ENCODE results near the gene PUS1. TPM values are rescaled to one million over a fixed set of nuclear protein-coding genes. Genes with fewer than 3 reads are reported as not detected.

The PUS1 gene
- total and polyA plus RNA-seq, 7 experiments from 2014 or later = 15.0 to 54.9 (median 37.1) TPM

GRCh38 chr12:131963381-131963780 is 34.3 kb downstream of the PUS1 start:
- Mint-ChIP-seq H3K36me3 (peaks cover 0 to 28% (median 13%) of the 10 kb centered on the region in 5 donors), H3K9me3 (no peaks in the 10 kb centered on the region), H3K4me1 (peaks cover 43 to 72% (median 61%) of the 10 kb centered on the region in 7 donors), H3K27me3 (no peaks in the 10 kb centered on the region), H3K27ac (peak overlapping the region; percentile 35 to 88 (median 76)), H3K4me3 (peak overlapping the region in 7 of 10 donors; percentile 12 to 46 (median 37))
- no peak overlapping the region for H3K4me3 ChIP-seq (ENCODE audit: low read length)
- CTCF ChIA-PET = no interaction called here
- no peaks in the 10 kb centered on the region for H3K9me3 ChIP-seq (ENCODE audit: control insufficient read depth in 2 of 3, low read length in 3 of 3)
- POLR2A ChIA-PET = interaction anchor here (0.7 to 1.4 kb wide), 3 partner anchors 12 to 36 kb away, joined by 3 to 5 read pairs (median 3); no protein-coding TSS in a partner anchor
- ATAC-seq = peak; percentile 29
- H3K4me1 ChIP-seq (ENCODE audit: control insufficient read depth in 2 of 2, insufficient read depth in 2 of 2, low read length in 2 of 2) = peaks cover 17 to 22% of the 10 kb centered on the region in 2 donors
- peaks cover 0 to 12% (median 7%) of the 10 kb centered on the region in 3 experiments for H3K36me3 ChIP-seq (ENCODE audit: control insufficient read depth in 2 of 3, insufficient read depth in 3 of 3, low read length in 3 of 3)
- peak overlapping the region; percentile 57 for H3K27ac ChIP-seq (ENCODE audit: low read depth, low read length)
- peak in 7 of 9 donors; percentile 33 to 65 (median 56) for DNase-seq
- intact Hi-C loops (cut with micrococcal nuclease) = loop anchor here in 1 of 2 donors (1.0 to 5.0 kb wide), 2 partner anchors 14 to 36 kb away; partner anchors contain the start of genes EP400 and PUS1
- no peaks in the 10 kb centered on the region for H3K27me3 ChIP-seq (ENCODE audit: control insufficient read depth in 2 of 2, insufficient read depth in 2 of 2, low read length in 2 of 2)

DNA sequence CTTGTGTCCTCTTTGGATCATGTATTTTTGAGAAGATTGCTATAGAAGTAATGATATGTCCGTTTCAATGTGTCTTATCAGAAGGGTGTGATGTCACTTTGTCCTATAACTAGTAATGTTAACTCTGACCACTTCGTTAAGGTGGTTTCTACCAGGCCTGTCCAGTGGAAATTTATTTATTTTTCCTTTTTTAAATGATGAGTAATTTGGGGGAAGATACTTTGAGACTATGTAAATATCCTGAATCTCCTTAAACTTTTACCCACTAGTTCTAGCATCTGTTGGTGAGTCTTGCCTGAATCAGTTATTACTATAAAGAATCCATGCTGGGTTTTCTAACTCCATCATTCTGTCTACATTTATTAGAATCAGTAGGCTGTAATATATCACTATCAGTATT is 36.0 kb downstream of the PUS1 start:
- Histone ChIP-seq H3K27ac (ENCODE audit: low read depth, low read length) (peak overlapping the region; percentile 25), H3K36me3 (ENCODE audit: control insufficient read depth in 2 of 3, insufficient read depth in 3 of 3, low read length in 3 of 3) (peaks cover 0 to 12% (median 7%) of the 10 kb centered on the region in 3 experiments), H3K4me3 (ENCODE audit: low read length) (no peak overlapping the region), H3K9me3 (ENCODE audit: control insufficient read depth in 2 of 3, low read length in 3 of 3) (no peaks in the 10 kb centered on the region), H3K4me1 (ENCODE audit: control insufficient read depth in 2 of 2, insufficient read depth in 2 of 2, low read length in 2 of 2) (peaks cover 17 to 19% of the 10 kb centered on the region in 2 donors), H3K27me3 (ENCODE audit: control insufficient read depth in 2 of 2, insufficient read depth in 2 of 2, low read length in 2 of 2) (no peaks in the 10 kb centered on the region)
- Mint-ChIP-seq H3K4me3 (no peak overlapping the region), H3K27me3 (no peaks in the 10 kb centered on the region), H3K4me1 (peaks cover 34 to 70% (median 62%) of the 10 kb centered on the region in 7 donors), H3K9me3 (no peaks in the 10 kb centered on the region), H3K27ac (peak overlapping the region in 6 of 9 donors; percentile 24 to 88 (median 60)), H3K36me3 (peaks cover 0 to 38% (median 15%) of the 10 kb centered on the region in 5 donors)
- no peak for DNase-seq
- ATAC-seq = no peak
- POLR2A ChIA-PET = no interaction called here
- intact Hi-C loops (cut with micrococcal nuclease) = no loop called here
- CTCF ChIA-PET = interaction anchor here (0.7 kb wide), 1 partner anchor 556 kb away, joined by 3 read pairs; no protein-coding TSS in a partner anchor

DNA sequence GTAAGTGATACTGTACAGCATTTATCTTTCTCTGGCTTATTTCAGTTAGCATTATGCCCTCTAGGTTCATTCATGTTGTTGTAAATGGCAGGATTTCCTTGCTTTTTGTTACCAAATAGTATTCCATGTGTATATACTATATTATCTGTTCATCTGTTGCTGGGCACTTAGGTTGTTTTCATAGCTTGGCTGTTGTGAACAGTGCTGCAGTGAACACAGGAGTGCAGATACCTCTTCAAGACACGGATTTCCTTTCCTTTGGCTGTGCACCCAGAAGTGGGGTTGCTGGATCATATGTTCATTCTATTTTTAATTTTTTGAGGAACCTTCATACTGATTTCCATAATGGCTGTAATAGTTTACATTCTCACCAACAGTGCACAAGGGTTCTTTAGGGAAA is 42.1 kb downstream of the PUS1 start:
- CTCF ChIA-PET = no interaction called here
- no peak for DNase-seq
- H3K4me3 Mint-ChIP-seq = peak overlapping the region in 1 of 10 donors; percentile 32
- intact Hi-C loops (cut with micrococcal nuclease) = no loop called here
- no peaks in the 10 kb centered on the region for H3K27me3 Mint-ChIP-seq
- no peaks in the 10 kb centered on the region for H3K4me1 ChIP-seq (ENCODE audit: control insufficient read depth in 2 of 2, insufficient read depth in 2 of 2, low read length in 2 of 2)
- no peak overlapping the region for H3K27ac ChIP-seq (ENCODE audit: low read depth, low read length)
- no peaks in the 10 kb centered on the region for H3K9me3 Mint-ChIP-seq
- no peak for ATAC-seq
- no peaks in the 10 kb centered on the region for H3K9me3 ChIP-seq (ENCODE audit: control insufficient read depth in 2 of 3, low read length in 3 of 3)
- POLR2A ChIA-PET = no interaction called here
- no peaks in the 10 kb centered on the region for H3K27me3 ChIP-seq (ENCODE audit: control insufficient read depth in 2 of 2, insufficient read depth in 2 of 2, low read length in 2 of 2)
- peaks cover 0 to 27% (median 13%) of the 10 kb centered on the region in 5 donors for H3K36me3 Mint-ChIP-seq
- H3K4me1 Mint-ChIP-seq = peaks cover 13 to 62% (median 49%) of the 10 kb centered on the region in 7 donors
- peak overlapping the region in 3 of 9 donors; percentile 9 to 32 (median 21) for H3K27ac Mint-ChIP-seq
- H3K36me3 ChIP-seq (ENCODE audit: control insufficient read depth in 2 of 3, insufficient read depth in 3 of 3, low read length in 3 of 3) = no peaks in the 10 kb centered on the region
- H3K4me3 ChIP-seq (ENCODE audit: low read length) = no peak overlapping the region

- no peaks in the 10 kb centered on the region for H3K9me3 Mint-ChIP-seq
- ATAC-seq = no peak
Measured at GRCh38 chr12:131975228-131975627, 46.2 kb downstream of the PUS1 start.

DNA sequence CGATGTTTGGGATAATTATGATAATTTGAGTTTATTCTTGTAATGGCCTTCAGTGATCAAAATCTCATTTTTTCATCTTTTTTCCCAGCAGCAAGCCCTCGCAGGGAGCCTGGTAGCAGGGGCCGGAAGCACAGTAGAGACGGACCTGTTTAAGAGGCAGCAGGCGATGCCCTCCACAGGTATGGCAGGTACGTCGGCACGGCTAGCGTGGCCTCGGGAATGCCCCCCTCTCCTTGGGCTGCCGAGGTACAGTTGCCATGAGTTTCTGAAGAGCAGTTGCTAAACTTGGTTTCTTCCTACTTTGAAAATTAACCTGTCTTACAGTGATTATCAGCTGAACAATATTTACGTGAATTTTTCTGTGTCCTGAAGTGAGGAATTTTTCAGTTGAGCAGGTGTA is 50.5 kb downstream of the PUS1 start:
- Mint-ChIP-seq H3K4me3 (no peak overlapping the region), H3K4me1 (peaks cover 0 to 27% (median 23%) of the 10 kb centered on the region in 7 donors), H3K27me3 (no peaks in the 10 kb centered on the region), H3K36me3 (peaks cover 0 to 41% (median 8%) of the 10 kb centered on the region in 5 donors), H3K27ac (peak overlapping the region in 1 of 9 donors; percentile 40), H3K9me3 (no peaks in the 10 kb centered on the region)
- intact Hi-C loops (cut with micrococcal nuclease) = no loop called here
- Histone ChIP-seq H3K4me1 (ENCODE audit: control insufficient read depth in 2 of 2, insufficient read depth in 2 of 2, low read length in 2 of 2) (no peaks in the 10 kb centered on the region), H3K36me3 (ENCODE audit: control insufficient read depth in 2 of 3, insufficient read depth in 3 of 3, low read length in 3 of 3) (peaks cover 8 to 49% (median 13%) of the 10 kb centered on the region in 3 experiments), H3K27me3 (ENCODE audit: control insufficient read depth in 2 of 2, insufficient read depth in 2 of 2, low read length in 2 of 2) (no peaks in the 10 kb centered on the region), H3K4me3 (ENCODE audit: low read length) (no peak overlapping the region), H3K27ac (ENCODE audit: low read depth, low read length) (no peak overlapping the region), H3K9me3 (ENCODE audit: control insufficient read depth in 2 of 3, low read length in 3 of 3) (no peaks in the 10 kb centered on the region)
- DNase-seq = no peak
- CTCF ChIA-PET = interaction anchor here (1.1 kb wide), 1 partner anchor 28 kb away, joined by 3 read pairs; no protein-coding TSS in a partner anchor
- no peak for ATAC-seq
- POLR2A ChIA-PET = no interaction called here

More at GRCh38 chr12:131975228-131975627, 46.2 kb downstream of the PUS1 start:
- peaks cover 7 to 49% (median 38%) of the 10 kb centered on the region in 7 donors for H3K4me1 Mint-ChIP-seq
- H3K4me3 ChIP-seq (ENCODE audit: low read length) = no peak overlapping the region
- no peaks in the 10 kb centered on the region for H3K27me3 Mint-ChIP-seq
- H3K27me3 ChIP-seq (ENCODE audit: control insufficient read depth in 2 of 2, insufficient read depth in 2 of 2, low read length in 2 of 2) = no peaks in the 10 kb centered on the region
- H3K36me3 ChIP-seq (ENCODE audit: control insufficient read depth in 2 of 3, insufficient read depth in 3 of 3, low read length in 3 of 3) = peaks cover 0 to 7% (median 2%) of the 10 kb centered on the region in 3 experiments
- H3K4me3 Mint-ChIP-seq = no peak overlapping the region
- H3K36me3 Mint-ChIP-seq = peaks cover 0 to 27% (median 8%) of the 10 kb centered on the region in 5 donors
- intact Hi-C loops (cut with micrococcal nuclease) = no loop called here
- H3K9me3 ChIP-seq (ENCODE audit: control insufficient read depth in 2 of 3, low read length in 3 of 3) = no peaks in the 10 kb centered on the region
- peak overlapping the region in 1 of 9 donors; percentile 20 for H3K27ac Mint-ChIP-seq
- H3K27ac ChIP-seq (ENCODE audit: low read depth, low read length) = no peak overlapping the region
- ChIA-PET POLR2A (no interaction called here), CTCF (no interaction called here)
- H3K4me1 ChIP-seq (ENCODE audit: control insufficient read depth in 2 of 2, insufficient read depth in 2 of 2, low read length in 2 of 2) = no peaks in the 10 kb centered on the region
- DNase-seq = no peak

- Mint-ChIP-seq H3K4me3 (no peak overlapping the region), H3K9me3 (no peaks in the 10 kb centered on the region), H3K27ac (peak overlapping the region in 2 of 9 donors; percentile 24 to 40), H3K36me3 (peaks cover 0 to 46% (median 8%) of the 10 kb centered on the region in 5 donors), H3K4me1 (peaks cover 0 to 27% (median 23%) of the 10 kb centered on the region in 7 donors), H3K27me3 (no peaks in the 10 kb centered on the region)
- ChIA-PET POLR2A (no interaction called here), CTCF (interaction anchor here (0.7 to 1.1 kb wide), 2 partner anchors 29 to 744 kb away, joined by 3 read pairs; no protein-coding TSS in a partner anchor)
- H3K4me3 ChIP-seq (ENCODE audit: low read length) = no peak overlapping the region
- intact Hi-C loops (cut with micrococcal nuclease) = no loop called here
- H3K9me3 ChIP-seq (ENCODE audit: control insufficient read depth in 2 of 3, low read length in 3 of 3) = no peaks in the 10 kb centered on the region
- ATAC-seq = no peak
- H3K27me3 ChIP-seq (ENCODE audit: control insufficient read depth in 2 of 2, insufficient read depth in 2 of 2, low read length in 2 of 2) = no peaks in the 10 kb centered on the region
- peak in 1 of 9 donors; percentile 4 for DNase-seq
- no peaks in the 10 kb centered on the region for H3K4me1 ChIP-seq (ENCODE audit: control insufficient read depth in 2 of 2, insufficient read depth in 2 of 2, low read length in 2 of 2)
- no peak overlapping the region for H3K27ac ChIP-seq (ENCODE audit: low read depth, low read length)
- H3K36me3 ChIP-seq (ENCODE audit: control insufficient read depth in 2 of 3, insufficient read depth in 3 of 3, low read length in 3 of 3) = peaks cover 8 to 55% (median 13%) of the 10 kb centered on the region in 3 experiments
Measured at GRCh38 chr12:131980263-131980662, 51.2 kb downstream of the PUS1 start.
